Activated naive CD4-positive, alpha-beta T cell treated with anti-CD3 and anti-CD28 coated beads, Interleukin-2, amount 50 U/mL, for 24 hours (primary cell): ENCODE measurements around the gene F11.
"Not testable (repeated sequence)": the region's sequence is repeated elsewhere in the genome, so short reads cannot be mapped to it uniquely, and the experiment has no call there.

Experiments used
- H3K27ac Mint-ChIP-seq: one replicate; pipeline ENCODE4 v1.8.0; 2021; ENCODE audit warnings: mild to moderate bottlenecking, mixed read lengths
- H3K27me3 Mint-ChIP-seq: one replicate; pipeline ENCODE4 v1.8.0; 2021; ENCODE audit warnings: mixed read lengths
- H3K36me3 Mint-ChIP-seq: one replicate; pipeline ENCODE4 v1.8.0; 2021; ENCODE audit warnings: mixed read lengths
- H3K4me1 Mint-ChIP-seq: one replicate; pipeline ENCODE4 v1.8.0; 2021; ENCODE audit warnings: mixed read lengths
- H3K4me3 Mint-ChIP-seq: one replicate; pipeline ENCODE4 v1.8.0; 2021; ENCODE audit warnings: mild to moderate bottlenecking, mixed read lengths
- H3K9me3 Mint-ChIP-seq: one replicate; pipeline ENCODE4 v1.8.0; 2021; ENCODE audit warnings: mixed read lengths

F11 gene

GRCh38 chr4:186271081-186271678 lies 5.2 kb downstream of the F11 start:
- H3K27me3 Mint-ChIP-seq = peaks cover 13% of the 10 kb centered on the region
- H3K9me3 Mint-ChIP-seq = no peaks in the 10 kb centered on the region
- no peaks in the 10 kb centered on the region for H3K36me3 Mint-ChIP-seq
- no peaks in the 10 kb centered on the region for H3K4me1 Mint-ChIP-seq
- no peak overlapping the region for H3K27ac Mint-ChIP-seq
- no peak overlapping the region for H3K4me3 Mint-ChIP-seq

- H3K4me3 Mint-ChIP-seq = no peak overlapping the region
- no peaks in the 10 kb centered on the region for H3K36me3 Mint-ChIP-seq
- peaks cover 8% of the 10 kb centered on the region for H3K27me3 Mint-ChIP-seq
- H3K27ac Mint-ChIP-seq = no peak overlapping the region
- H3K4me1 Mint-ChIP-seq = no peaks in the 10 kb centered on the region
- no peaks in the 10 kb centered on the region for H3K9me3 Mint-ChIP-seq
Measured at GRCh38 chr4:186272699-186273391, 6.9 kb downstream of the F11 start.

GRCh38 chr4:186273392-186273789 lies 7.4 kb downstream of the F11 start:
- H3K27me3 Mint-ChIP-seq, H3K27ac Mint-ChIP-seq, H3K36me3 Mint-ChIP-seq, H3K4me1 Mint-ChIP-seq, H3K4me3 Mint-ChIP-seq, H3K9me3 Mint-ChIP-seq: not testable (repeated sequence)

- no peaks in the 10 kb centered on the region for H3K36me3 Mint-ChIP-seq
- no peak overlapping the region for H3K4me3 Mint-ChIP-seq
- H3K27ac Mint-ChIP-seq = no peak overlapping the region
- no peaks in the 10 kb centered on the region for H3K9me3 Mint-ChIP-seq
- H3K27me3 Mint-ChIP-seq = no peaks in the 10 kb centered on the region
- no peaks in the 10 kb centered on the region for H3K4me1 Mint-ChIP-seq
Measured at GRCh38 chr4:186283311-186283710, 17.3 kb downstream of the F11 start.

GRCh38 chr4:186285147-186285546 lies 19.2 kb downstream of the F11 start:
- no peaks in the 10 kb centered on the region for H3K9me3 Mint-ChIP-seq
- H3K4me3 Mint-ChIP-seq = no peak overlapping the region
- H3K36me3 Mint-ChIP-seq = no peaks in the 10 kb centered on the region
- H3K27me3 Mint-ChIP-seq = no peaks in the 10 kb centered on the region
- H3K4me1 Mint-ChIP-seq = no peaks in the 10 kb centered on the region
- H3K27ac Mint-ChIP-seq = no peak overlapping the region

GRCh38 chr4:186286581-186286980 lies 20.6 kb downstream of the F11 start:
- Mint-ChIP-seq H3K36me3 (no peaks in the 10 kb centered on the region), H3K4me3 (no peak overlapping the region), H3K27ac (no peak overlapping the region), H3K4me1 (no peaks in the 10 kb centered on the region), H3K9me3 (no peaks in the 10 kb centered on the region), H3K27me3 (peaks cover 1% of the 10 kb centered on the region)

- H3K4me3 Mint-ChIP-seq = no peak overlapping the region
- no peak overlapping the region for H3K27ac Mint-ChIP-seq
- no peaks in the 10 kb centered on the region for H3K4me1 Mint-ChIP-seq
- no peaks in the 10 kb centered on the region for H3K36me3 Mint-ChIP-seq
- peaks cover 1% of the 10 kb centered on the region for H3K27me3 Mint-ChIP-seq
- no peaks in the 10 kb centered on the region for H3K9me3 Mint-ChIP-seq
Measured at GRCh38 chr4:186291256-186291890, 25.4 kb downstream of the F11 start.

- Mint-ChIP-seq H3K4me3 (no peak overlapping the region), H3K4me1 (no peaks in the 10 kb centered on the region), H3K27ac (no peak overlapping the region), H3K27me3 (peaks cover 12% of the 10 kb centered on the region), H3K9me3 (no peaks in the 10 kb centered on the region), H3K36me3 (no peaks in the 10 kb centered on the region)
Measured at GRCh38 chr4:186294160-186294559, 28.2 kb downstream of the F11 start.

- Mint-ChIP-seq H3K9me3 (no peaks in the 10 kb centered on the region), H3K27ac (no peak overlapping the region), H3K36me3 (no peaks in the 10 kb centered on the region), H3K4me1 (no peaks in the 10 kb centered on the region), H3K4me3 (no peak overlapping the region), H3K27me3 (peaks cover 11% of the 10 kb centered on the region)
Measured at GRCh38 chr4:186296481-186296880, 30.5 kb downstream of the F11 start.

GRCh38 chr4:186297013-186297645 lies 31.1 kb downstream of the F11 start:
- no peaks in the 10 kb centered on the region for H3K4me1 Mint-ChIP-seq
- H3K27ac Mint-ChIP-seq = no peak overlapping the region
- H3K36me3 Mint-ChIP-seq = no peaks in the 10 kb centered on the region
- H3K9me3 Mint-ChIP-seq = no peaks in the 10 kb centered on the region
- H3K4me3 Mint-ChIP-seq = no peak overlapping the region
- H3K27me3 Mint-ChIP-seq = peaks cover 11% of the 10 kb centered on the region

GRCh38 chr4:186298031-186298647 lies 32.1 kb downstream of the F11 start:
- no peak overlapping the region for H3K4me3 Mint-ChIP-seq
- H3K9me3 Mint-ChIP-seq = no peaks in the 10 kb centered on the region
- H3K27ac Mint-ChIP-seq = no peak overlapping the region
- no peaks in the 10 kb centered on the region for H3K4me1 Mint-ChIP-seq
- H3K36me3 Mint-ChIP-seq = no peaks in the 10 kb centered on the region
- peaks cover 12% of the 10 kb centered on the region for H3K27me3 Mint-ChIP-seq

- H3K4me1 Mint-ChIP-seq = no peaks in the 10 kb centered on the region
- H3K9me3 Mint-ChIP-seq = no peaks in the 10 kb centered on the region
- H3K27ac Mint-ChIP-seq = no peak overlapping the region
- peaks cover 14% of the 10 kb centered on the region for H3K27me3 Mint-ChIP-seq
- no peak overlapping the region for H3K4me3 Mint-ChIP-seq
- H3K36me3 Mint-ChIP-seq = no peaks in the 10 kb centered on the region
Measured at GRCh38 chr4:186299291-186299690, 33.3 kb downstream of the F11 start.

GRCh38 chr4:186300659-186301390 lies 34.8 kb downstream of the F11 start:
- Mint-ChIP-seq H3K27ac (no peak overlapping the region), H3K36me3 (no peaks in the 10 kb centered on the region), H3K27me3 (peaks cover 16% of the 10 kb centered on the region), H3K9me3 (no peaks in the 10 kb centered on the region), H3K4me3 (no peak overlapping the region), H3K4me1 (no peaks in the 10 kb centered on the region)

GRCh38 chr4:186304216-186304615 lies 38.2 kb downstream of the F11 start:
- Mint-ChIP-seq H3K27ac (no peak overlapping the region), H3K36me3 (no peaks in the 10 kb centered on the region), H3K27me3 (peaks cover 7% of the 10 kb centered on the region), H3K9me3 (no peaks in the 10 kb centered on the region), H3K4me1 (no peaks in the 10 kb centered on the region), H3K4me3 (no peak overlapping the region)

- H3K4me3 Mint-ChIP-seq = no peak overlapping the region
- peaks cover 7% of the 10 kb centered on the region for H3K27me3 Mint-ChIP-seq
- H3K27ac Mint-ChIP-seq = no peak overlapping the region
- H3K9me3 Mint-ChIP-seq = no peaks in the 10 kb centered on the region
- no peaks in the 10 kb centered on the region for H3K4me1 Mint-ChIP-seq
- no peaks in the 10 kb centered on the region for H3K36me3 Mint-ChIP-seq
Measured at GRCh38 chr4:186304866-186305505, 39.0 kb downstream of the F11 start.
